Heart left ventricle (tissue), 16 donors: ENCODE measurements around the gene GBX2. TPM values are rescaled to one million over a fixed set of nuclear protein-coding genes. Genes with fewer than 3 reads are reported as not detected.

Experiments used
- ATAC-seq, 4 donors: fragments of 200-7000 bp; cut with Tn5 transposase; one replicate each; pipeline ENCODE4 v1.9.1; 2020 to 2022; ENCODE audit warnings: moderate library complexity in 4 of 4, mild to moderate bottlenecking in 3 of 4, moderate number of reproducible peaks in 1 of 4
- DNase-seq, 5 donors: peaks; one replicate each; pipeline ENCODE4 v3.0.0-alpha.2; 2020
- H3K27ac ChIP-seq, 12 donors: fragments of 200-600 bp; sonication (generic) in 4 of 12; one replicate each; pipeline versions ENCODE4 v1.5.0 to v1.8.0; 2016 to 2022; ENCODE audit warnings: mild to moderate bottlenecking in 2 of 12
- H3K27me3 ChIP-seq, 9 donors: fragments of 200-600 bp; sonication (generic) in 2 of 9; one replicate each; pipeline versions ENCODE4 v1.5.1 to v1.8.0; 2016 to 2022; ENCODE audit warnings: mild to moderate bottlenecking in 3 of 9
- H3K36me3 ChIP-seq, 9 donors: fragments of 200-600 bp; sonication (generic) in 2 of 9; one replicate each; pipeline versions ENCODE4 v1.5.0 to v1.8.0; 2018 to 2022; ENCODE audit warnings: mild to moderate bottlenecking in 2 of 9
- H3K4me1 ChIP-seq, 12 donors: fragments of 200-600 bp; sonication (generic) in 4 of 12; one replicate each; pipeline versions ENCODE4 v1.5.0 to v1.8.0; 2016 to 2022; ENCODE audit warnings: mild to moderate bottlenecking in 3 of 12
- H3K4me3 ChIP-seq, 12 donors: fragments of 200-600 bp; sonication (generic) in 4 of 12; one replicate each; pipeline versions ENCODE4 v1.5.0 to v1.8.0; 2017 to 2022; ENCODE audit warnings: mild to moderate bottlenecking in 9 of 12, moderate library complexity in 4 of 12
- H3K9me3 ChIP-seq, 12 donors: fragments of 200-600 bp; sonication (generic) in 4 of 12; one replicate each; pipeline versions ENCODE4 v1.5.0 to v1.8.0; 2016 to 2022; ENCODE audit warnings: mild to moderate bottlenecking in 1 of 12
- POLR2A ChIP-seq, 2 donors: fragments of 450-650 bp; IDR thresholded peaks; one replicate each; pipeline ENCODE4 v1.6.1; 2017; ENCODE audit warnings: antibody characterized with exemption in 2 of 2, mild to moderate bottlenecking in 2 of 2, moderate library complexity in 2 of 2
- WGBS, 4 donors: extraction: QIAGEN DNeasy Blood & Tissue Kit in 2 of 4; methylation state at CpG; one replicate each; pipeline versions ENCODE4 v1.1.5 to v1.1.7; 2013 to 2018; 5-methylcytosine and 5-hydroxymethylcytosine counted together
- intact Hi-C, 10 donors: fragments of 100-400 bp; cut with DNase I; formaldehyde crosslinking; loops; one replicate each; pipeline versions ENCODE4 v1.11.1 to v1.14.2; 2022
- polyA plus RNA-seq, 2 donors: library from polyadenylated mRNA; stranded (reverse); fragments of 200-250 nt; gene quantifications; one replicate each; pipeline ENCODE4 v1.2.3, GENCODE V29; 2013
- total RNA-seq, 9 donors: library from RNA; depleted of rRNA in 2 of 9; stranded (reverse); fragments of >200 nt in 2 of 9; fragmentation: NEBNext Ultra II Directional in 3 of 9; extraction: Animal tissue kit (Norgen Biotek cat#: 25700) in 3 of 9; gene quantifications; one replicate each; pipeline versions ENCODE4 v1.1.0 to v1.2.4, GENCODE V29; 2016 to 2023
- TF ChIP-seq, protein P1 (sequence below), 12 donors: fragments of 200-600 bp; sonication (generic) in 4 of 12; IDR thresholded peaks; one replicate each; pipeline versions ENCODE4 v1.5.0 to v1.8.0; 2018 to 2022; ENCODE audit warnings: antibody characterized with exemption in 12 of 12, mild to moderate bottlenecking in 5 of 12
- donor health status: ischemic (EF 13 %, LVEDD 7.1; RV severe dilation, severe dysfunction).
- donor health status: healthy with polysubstance abuse.
- donor health status: DM: no; HTN: yes; CAD: no.
- donor health status: DM: no; HTN: no; CAD: no.
- donor health status: ischemic (EF 25% LVEDD 6.9; RV normal size, moderate dysfunction).
- donor health status: ischemic (EF 25% LVEDD 5.7; RV mildly dilated, moderate dysfunction).
- donor health status: healthy.
- donor health status: DM: yes; HTN: yes; CAD: no.
- donor health status: ischemic (EF 35%, LVEDD 5.7; RV mildly dilated, moderate dysfunction).
- donor health status: nonischemic (EF 11% LVEDD 7.7; RV severe dilation, severe dysfunction).
- donor health status: DM: yes; HTN: yes; CAD: no.
- donor health status: PGD.
- donor health status: ischemic (EF 29% LVEDD 5.4; RV normal size, mild dysfunction).
- donor health status: nonischemic (EF 23%, LVEDD 6.1; RV moderate dilation, normal function).

GBX2 gene
- total and polyA plus RNA-seq, 11 donors, result 0.15 to 0.55 (median 0.17) TPM; not detected in 8

DNA sequence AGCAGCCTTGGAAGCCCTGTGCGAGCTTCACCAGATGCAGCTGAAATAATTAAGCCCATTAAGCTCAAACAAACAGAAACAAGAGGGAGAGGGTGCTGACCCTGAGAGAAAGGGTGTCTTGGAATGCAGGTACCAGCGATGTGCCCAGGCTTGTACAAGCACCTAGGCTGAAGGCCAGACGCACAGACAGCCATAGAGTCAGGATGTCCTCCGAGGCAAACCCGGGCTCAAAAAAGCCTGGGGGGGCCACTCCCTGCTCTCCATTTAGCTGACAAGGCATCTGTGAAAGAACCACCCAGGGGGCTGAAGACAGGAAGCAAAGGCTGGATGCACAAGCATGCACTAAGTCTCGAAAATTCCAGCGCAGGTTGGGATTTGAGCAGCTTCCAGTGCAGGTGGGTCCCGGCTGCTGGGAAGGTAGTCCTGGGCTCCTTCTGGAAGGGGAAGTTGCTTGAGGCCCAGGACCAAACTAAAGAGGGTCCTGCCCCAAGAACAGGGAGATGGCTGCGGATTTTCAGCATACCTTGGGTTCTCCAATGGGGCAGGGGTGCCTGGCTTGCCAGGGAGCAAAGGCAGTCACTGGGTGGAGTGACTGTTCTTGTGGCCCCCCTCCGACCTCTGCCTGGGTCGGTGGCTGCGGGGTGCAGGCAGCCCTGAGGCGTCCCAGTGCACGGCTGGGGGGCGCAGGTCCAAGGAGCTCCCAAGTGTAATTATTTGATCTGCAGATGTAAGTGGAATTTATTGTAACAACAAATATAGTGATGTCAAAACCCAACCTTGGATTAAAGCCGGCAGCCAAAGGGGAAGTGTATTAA, 5.9 kb downstream of the GBX2 start:
- TF ChIP-seq POLR2A (IDR thresholded peaks at IDR 0.05), result no peak
- TF ChIP-seq, protein P1, sequence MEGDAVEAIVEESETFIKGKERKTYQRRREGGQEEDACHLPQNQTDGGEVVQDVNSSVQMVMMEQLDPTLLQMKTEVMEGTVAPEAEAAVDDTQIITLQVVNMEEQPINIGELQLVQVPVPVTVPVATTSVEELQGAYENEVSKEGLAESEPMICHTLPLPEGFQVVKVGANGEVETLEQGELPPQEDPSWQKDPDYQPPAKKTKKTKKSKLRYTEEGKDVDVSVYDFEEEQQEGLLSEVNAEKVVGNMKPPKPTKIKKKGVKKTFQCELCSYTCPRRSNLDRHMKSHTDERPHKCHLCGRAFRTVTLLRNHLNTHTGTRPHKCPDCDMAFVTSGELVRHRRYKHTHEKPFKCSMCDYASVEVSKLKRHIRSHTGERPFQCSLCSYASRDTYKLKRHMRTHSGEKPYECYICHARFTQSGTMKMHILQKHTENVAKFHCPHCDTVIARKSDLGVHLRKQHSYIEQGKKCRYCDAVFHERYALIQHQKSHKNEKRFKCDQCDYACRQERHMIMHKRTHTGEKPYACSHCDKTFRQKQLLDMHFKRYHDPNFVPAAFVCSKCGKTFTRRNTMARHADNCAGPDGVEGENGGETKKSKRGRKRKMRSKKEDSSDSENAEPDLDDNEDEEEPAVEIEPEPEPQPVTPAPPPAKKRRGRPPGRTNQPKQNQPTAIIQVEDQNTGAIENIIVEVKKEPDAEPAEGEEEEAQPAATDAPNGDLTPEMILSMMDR (IDR thresholded peaks at IDR 0.05), result no peak
- intact Hi-C loops, result no loop called here
- WGBS, 4 donors, result 40 to 58% (median 43%) methylated on average over 10 to 16 of the region's 16 CpGs

DNA sequence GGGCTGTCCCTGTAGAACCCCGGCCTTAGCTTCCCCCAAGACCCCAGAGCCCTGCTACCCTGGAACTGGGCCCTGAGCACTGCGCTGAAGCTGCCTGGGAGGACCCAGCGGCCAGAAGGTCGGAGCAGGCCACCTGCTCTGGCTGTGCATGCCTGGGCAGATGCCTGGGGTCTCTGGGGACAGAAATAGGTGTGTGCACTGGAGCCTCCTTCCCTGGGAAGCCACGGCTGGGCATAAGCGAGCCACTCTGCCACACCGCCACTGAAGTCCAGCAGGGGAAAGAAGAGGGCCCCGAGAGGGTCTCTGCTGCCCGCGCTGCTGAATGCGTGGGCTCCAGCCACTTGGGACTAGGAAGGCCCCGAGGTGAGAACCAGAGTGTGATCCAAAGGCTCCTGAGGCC, 6.7 kb downstream of the GBX2 start:
- Histone ChIP-seq H3K27ac (no peak overlapping the region), H3K27me3 (peaks cover 33 to 96% (median 82%) of the 10 kb centered on the region in 9 donors), H3K9me3 (no peaks in the 10 kb centered on the region), H3K4me3 (no peak overlapping the region), H3K36me3 (no peaks in the 10 kb centered on the region), H3K4me1 (peaks cover 6 to 38% (median 22%) of the 10 kb centered on the region in 12 donors)
- no peak for DNase-seq
- TF ChIP-seq POLR2A (IDR thresholded peaks at IDR 0.05), result no peak
- TF ChIP-seq, protein P1 (IDR thresholded peaks at IDR 0.05), result no peak
- intact Hi-C loops, result no loop called here
- ATAC-seq, result no peak
- WGBS, 4 donors, result 68 to 90% (median 74%) methylated on average over 12 of the region's 12 CpGs

More for the DNA sequence above, 5.9 kb downstream of the GBX2 start:
- Histone ChIP-seq H3K27me3 (peaks cover 40 to 98% (median 89%) of the 10 kb centered on the region in 9 donors), H3K4me1 (peaks cover 8 to 45% (median 29%) of the 10 kb centered on the region in 12 donors), H3K27ac (no peak overlapping the region), H3K9me3 (no peaks in the 10 kb centered on the region), H3K36me3 (no peaks in the 10 kb centered on the region), H3K4me3 (no peak overlapping the region)
- no peak for DNase-seq
- no peak for ATAC-seq

DNA sequence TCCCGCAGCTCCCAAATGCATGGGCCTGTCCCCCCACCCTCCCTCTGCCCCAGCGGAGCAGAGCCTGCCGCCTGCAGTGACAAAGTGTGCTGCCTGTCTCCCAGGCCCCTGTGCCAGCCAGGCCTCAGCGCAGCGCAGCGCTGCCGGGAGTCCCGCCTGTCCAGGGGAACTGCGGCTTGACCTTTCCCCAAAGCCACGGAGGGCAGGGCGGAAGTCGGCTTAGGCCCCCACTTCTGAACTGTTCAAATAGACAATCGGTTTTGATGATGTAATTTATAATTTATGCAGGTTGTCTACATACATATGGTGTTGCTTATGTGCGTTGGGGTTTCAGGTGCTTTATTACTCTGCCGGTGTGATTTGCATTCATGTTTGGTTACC, 7.1 kb downstream of the GBX2 start:
- H3K27ac ChIP-seq, result no peak overlapping the region
- peaks cover 30 to 94% (median 77%) of the 10 kb centered on the region in 9 donors for H3K27me3 ChIP-seq
- no peaks in the 10 kb centered on the region for H3K9me3 ChIP-seq
- TF ChIP-seq POLR2A (IDR thresholded peaks at IDR 0.05), result no peak
- TF ChIP-seq, protein P1 (IDR thresholded peaks at IDR 0.05), result no peak
- peaks cover 6 to 34% (median 19%) of the 10 kb centered on the region in 12 donors for H3K4me1 ChIP-seq
- no peak overlapping the region for H3K4me3 ChIP-seq
- no peak for DNase-seq
- intact Hi-C loops, result no loop called here
- no peaks in the 10 kb centered on the region for H3K36me3 ChIP-seq
- no peak for ATAC-seq
- 57 to 72% (median 62%) methylated on average over 13 to 15 of the region's 15 CpGs for WGBS, 4 donors

DNA sequence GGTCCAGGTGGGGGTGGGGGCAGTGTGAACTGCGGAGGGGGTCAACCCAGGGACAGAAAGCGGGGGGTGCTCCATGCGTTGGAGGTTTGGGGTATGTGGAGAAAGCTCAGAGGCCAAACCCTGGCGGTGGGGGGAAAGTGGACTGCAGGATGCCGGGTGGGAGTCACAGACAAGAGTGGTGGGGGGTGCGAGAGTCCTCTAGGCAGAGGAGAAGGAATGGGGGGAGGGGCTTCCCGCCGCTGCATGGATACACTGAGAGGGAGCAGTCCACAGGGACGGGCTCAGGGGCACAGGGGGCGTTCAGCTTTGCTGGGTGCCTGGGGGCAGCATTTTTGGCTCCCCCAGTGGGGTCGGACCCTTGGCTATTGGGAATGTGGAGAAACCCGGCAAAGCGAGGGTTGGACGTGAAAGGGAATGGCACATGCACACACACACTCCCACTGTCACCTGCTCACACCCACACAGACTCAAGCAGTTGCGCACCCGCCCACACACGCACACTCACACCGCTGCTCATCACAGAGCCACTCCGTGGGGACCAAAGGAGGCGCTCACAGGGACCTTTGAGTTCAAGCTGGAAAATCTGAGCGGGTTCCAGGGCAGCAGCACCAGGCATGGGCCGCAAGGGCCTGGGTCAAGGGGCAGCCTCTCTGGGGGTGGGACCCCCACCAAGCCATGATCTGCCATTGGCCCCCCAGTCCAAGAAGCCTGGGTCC, 7.7 kb downstream of the GBX2 start:
- H3K27me3 ChIP-seq, result peaks cover 24 to 88% (median 72%) of the 10 kb centered on the region in 9 donors
- no peak overlapping the region for H3K27ac ChIP-seq
- TF ChIP-seq, protein P1 (IDR thresholded peaks at IDR 0.05), result no peak
- no peak for TF ChIP-seq POLR2A (IDR thresholded peaks at IDR 0.05)
- no peak overlapping the region for H3K4me3 ChIP-seq
- WGBS, 4 donors, result 29 to 42% (median 33%) methylated on average over 20 to 22 of the region's 22 CpGs
- no peaks in the 10 kb centered on the region for H3K36me3 ChIP-seq
- DNase-seq (no peak), ATAC-seq (no peak)
- peaks cover 6 to 30% (median 18%) of the 10 kb centered on the region in 12 donors for H3K4me1 ChIP-seq
- intact Hi-C loops, result no loop called here
- no peaks in the 10 kb centered on the region for H3K9me3 ChIP-seq
